GM12872 (cell line): Measurements from ENCODE around the gene FILIP1.

ENCODE experiments used
- CTCF ChIP-seq: IDR thresholded peaks from 3 replicates; pipeline ENCODE4 v1.5.1; 2011; ENCODE audit warnings: low read depth, mild to moderate bottlenecking, low read length, moderate library complexity; ENCODE audit not compliant: insufficient read depth

FILIP1 gene

GRCh38 chr6:75493400-75494064 lies at the start of gene FILIP1:
FILIP1 (minus strand) TSS chr6:75493800; CDS start chr6:75414972, 78,828 bp downstream.
- no peak for TF ChIP-seq CTCF

DNA sequence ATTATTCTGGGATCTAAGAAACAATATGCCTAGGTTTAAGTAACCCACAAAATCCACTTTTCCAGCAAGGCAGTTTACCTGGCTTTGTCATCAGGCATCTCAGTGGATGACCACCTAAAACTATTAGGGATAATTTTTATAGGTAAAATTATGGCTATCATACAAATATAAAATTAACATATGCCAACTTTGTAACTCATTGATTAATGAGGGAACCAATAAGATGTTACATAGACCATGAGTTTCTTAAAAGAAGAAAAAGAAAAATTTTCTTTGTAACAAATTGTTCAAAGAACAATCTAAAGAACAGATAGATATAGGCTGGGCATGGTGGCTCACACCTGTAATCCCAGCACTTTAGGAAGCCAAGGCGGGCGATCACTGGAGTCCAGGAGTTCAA lies 49.7 kb upstream of the FILIP1 start:
- TF ChIP-seq CTCF, result no peak

DNA sequence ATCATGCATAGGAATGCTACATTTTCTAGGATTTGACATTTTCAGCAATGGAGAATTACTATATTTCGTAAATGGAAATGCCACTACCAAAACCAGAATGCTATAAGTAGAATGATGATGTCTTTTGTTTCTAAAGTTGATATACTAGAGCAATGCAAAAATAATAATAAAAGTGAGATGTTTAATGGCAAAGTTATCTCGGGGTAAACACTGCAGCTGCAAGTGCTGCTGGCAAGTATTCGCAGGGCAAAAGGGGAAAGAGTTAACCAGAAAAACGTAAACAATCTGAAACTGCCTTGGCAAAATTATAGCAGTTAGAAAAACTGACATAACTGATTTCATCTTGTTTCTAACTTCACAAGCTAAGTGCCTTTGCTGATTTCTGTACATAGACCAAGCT lies 45.5 kb upstream of the FILIP1 start:
- no peak for TF ChIP-seq CTCF

DNA sequence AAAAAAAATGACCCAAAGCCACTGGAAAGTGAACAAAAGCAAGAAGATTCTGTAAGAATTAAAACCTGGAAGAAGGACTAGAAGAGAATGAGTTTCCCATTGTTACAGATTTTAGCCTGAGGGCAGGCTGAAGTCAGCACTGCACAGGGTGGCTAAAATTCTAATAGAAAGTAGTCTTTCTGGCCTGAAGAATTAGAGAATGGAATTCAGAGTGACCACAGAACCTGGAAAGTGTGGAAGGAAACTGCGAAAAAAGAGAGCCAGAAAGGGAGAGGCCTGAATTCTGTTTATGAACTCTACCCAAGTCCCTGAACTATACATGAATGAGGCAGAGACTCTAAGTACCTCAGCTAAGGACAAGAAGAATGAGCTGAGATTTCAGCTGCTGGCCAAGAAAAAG lies 38.9 kb upstream of the FILIP1 start:
- no peak for TF ChIP-seq CTCF

GRCh38 chr6:75531174-75531573 lies 37.6 kb upstream of the FILIP1 start:
- TF ChIP-seq CTCF, result no peak

DNA sequence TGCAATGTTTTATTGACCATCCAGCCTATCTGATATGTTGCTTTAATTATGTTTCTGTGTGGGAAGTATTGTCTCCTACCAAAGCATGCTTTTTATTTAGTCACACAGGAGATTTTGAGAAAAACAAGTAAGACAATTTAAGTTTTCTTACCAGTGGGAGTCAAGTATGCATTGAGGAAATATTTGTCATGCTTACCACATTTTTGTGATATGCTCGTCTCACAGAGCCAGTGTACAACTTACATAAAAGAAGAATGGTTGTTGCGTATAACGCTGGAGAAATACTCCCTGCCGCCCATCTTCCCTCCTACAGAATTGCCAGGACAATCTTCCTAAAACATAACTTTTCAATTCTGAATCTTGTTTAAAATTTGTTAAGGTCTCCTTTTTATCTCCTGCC lies 37.1 kb upstream of the FILIP1 start:
- no peak for TF ChIP-seq CTCF

DNA sequence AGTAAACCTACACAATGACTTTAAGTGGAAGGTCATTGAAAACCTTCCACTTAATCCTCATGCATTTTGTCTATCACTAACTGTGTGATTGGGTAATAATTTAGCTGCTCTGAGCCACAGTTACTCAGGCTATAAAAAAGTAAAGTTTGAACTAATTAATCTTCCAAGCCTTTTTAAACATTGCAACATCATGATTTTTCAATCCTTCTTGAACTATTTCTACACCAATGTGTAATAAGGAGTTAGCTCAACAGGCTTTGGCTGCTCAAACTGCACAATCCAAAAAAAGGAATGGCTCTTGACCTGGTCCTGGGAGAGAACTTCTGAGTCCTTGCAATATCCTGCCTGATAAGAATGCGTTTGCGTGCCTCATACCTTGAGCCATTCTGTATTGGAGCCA lies 34.8 kb upstream of the FILIP1 start:
- no peak for TF ChIP-seq CTCF
